Mucosa of descending colon (tissue), 3 donors: ENCODE measurements around the gene PIEZO2. TPM values are rescaled to one million over a fixed set of nuclear protein-coding genes. Genes with fewer than 3 reads are reported as not detected.

Experiments
- ATAC-seq: fragments of 200-7000 bp; cut with Tn5 transposase; one replicate; pipeline ENCODE4 v1.9.1; 2020; ENCODE audit warnings: mild to moderate bottlenecking, moderate library complexity
- DNase-seq, 3 donors: peaks; one replicate each; pipeline ENCODE4 v3.0.0-alpha.2; 2020
- H3K36me3 ChIP-seq: fragments of 200-600 bp; one replicate; pipeline ENCODE4 v1.8.0; 2021; ENCODE audit warnings: low read depth, mild to moderate bottlenecking
- H3K4me1 ChIP-seq: fragments of 200-600 bp; one replicate; pipeline ENCODE4 v1.8.0; 2021; ENCODE audit warnings: low read depth, mild to moderate bottlenecking
- H3K4me3 ChIP-seq: fragments of 200-600 bp; one replicate; pipeline ENCODE4 v1.8.0; 2021; ENCODE audit warnings: mild to moderate bottlenecking
- H3K9me3 ChIP-seq: fragments of 200-600 bp; one replicate; pipeline ENCODE4 v1.8.0; 2021; ENCODE audit warnings: mild to moderate bottlenecking
- intact Hi-C, 2 donors: fragments of 100-400 bp; cut with DNase I in 1 of 2; cut with micrococcal nuclease in 1 of 2; formaldehyde crosslinking; loops; one replicate each; pipeline versions ENCODE4 v1.11.0 to v1.11.1; 2022; cut with DNase I, micrococcal nuclease
- total RNA-seq, 3 donors: library from RNA; stranded (reverse); fragmentation: NEBNext Ultra II Directional in 2 of 3; extraction: Animal tissue kit (Norgen Biotek cat#: 25700) in 2 of 3; gene quantifications; one replicate each; pipeline versions ENCODE4 v1.2.1 to v1.2.4, GENCODE V29; 2021 to 2023
- TF ChIP-seq, protein P1 (sequence below): fragments of 200-600 bp; IDR thresholded peaks from one replicate; pipeline ENCODE4 v1.8.0; 2022; ENCODE audit warnings: antibody characterized with exemption, mild to moderate bottlenecking
- donor health status: DM: no; HTN: no; CAD: no; lungs with moderate emphysema.
- donor health status: DM: no; HTN: no; CAD: no.
- donor health status: DM: no; HTN: yes; CAD: no.

Gene PIEZO2
- total RNA-seq, 3 donors from 2014 or later = 1.0 to 18.9 (median 1.4) TPM

DNA sequence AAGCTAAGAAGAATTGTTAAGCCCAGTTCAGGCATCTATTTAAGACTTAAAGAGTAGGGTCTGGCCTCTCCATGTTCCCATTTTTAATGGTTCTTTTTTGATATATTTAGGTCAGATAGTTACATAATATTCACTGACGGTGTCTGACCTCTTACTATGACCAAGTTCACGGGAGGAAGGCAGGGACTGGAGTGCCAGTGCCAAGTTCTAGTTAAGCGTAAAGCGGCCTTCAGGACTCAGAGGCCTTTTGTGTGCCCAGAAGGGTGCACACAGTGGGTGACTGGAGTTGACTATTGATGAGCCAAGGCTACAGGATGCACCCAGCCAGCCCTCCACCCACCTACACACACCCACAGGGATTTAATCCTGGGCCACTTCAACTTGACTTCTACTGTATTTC lies 290.9 kb downstream of the PIEZO2 start:
- H3K36me3 ChIP-seq = no peaks in the 10 kb centered on the region
- intact Hi-C loops = no loop called here
- no peak for ATAC-seq
- no peaks in the 10 kb centered on the region for H3K4me1 ChIP-seq
- H3K4me3 ChIP-seq = no peak overlapping the region
- H3K9me3 ChIP-seq = no peaks in the 10 kb centered on the region
- TF ChIP-seq, protein P1, sequence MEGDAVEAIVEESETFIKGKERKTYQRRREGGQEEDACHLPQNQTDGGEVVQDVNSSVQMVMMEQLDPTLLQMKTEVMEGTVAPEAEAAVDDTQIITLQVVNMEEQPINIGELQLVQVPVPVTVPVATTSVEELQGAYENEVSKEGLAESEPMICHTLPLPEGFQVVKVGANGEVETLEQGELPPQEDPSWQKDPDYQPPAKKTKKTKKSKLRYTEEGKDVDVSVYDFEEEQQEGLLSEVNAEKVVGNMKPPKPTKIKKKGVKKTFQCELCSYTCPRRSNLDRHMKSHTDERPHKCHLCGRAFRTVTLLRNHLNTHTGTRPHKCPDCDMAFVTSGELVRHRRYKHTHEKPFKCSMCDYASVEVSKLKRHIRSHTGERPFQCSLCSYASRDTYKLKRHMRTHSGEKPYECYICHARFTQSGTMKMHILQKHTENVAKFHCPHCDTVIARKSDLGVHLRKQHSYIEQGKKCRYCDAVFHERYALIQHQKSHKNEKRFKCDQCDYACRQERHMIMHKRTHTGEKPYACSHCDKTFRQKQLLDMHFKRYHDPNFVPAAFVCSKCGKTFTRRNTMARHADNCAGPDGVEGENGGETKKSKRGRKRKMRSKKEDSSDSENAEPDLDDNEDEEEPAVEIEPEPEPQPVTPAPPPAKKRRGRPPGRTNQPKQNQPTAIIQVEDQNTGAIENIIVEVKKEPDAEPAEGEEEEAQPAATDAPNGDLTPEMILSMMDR = no peak
- DNase-seq = no peak

DNA sequence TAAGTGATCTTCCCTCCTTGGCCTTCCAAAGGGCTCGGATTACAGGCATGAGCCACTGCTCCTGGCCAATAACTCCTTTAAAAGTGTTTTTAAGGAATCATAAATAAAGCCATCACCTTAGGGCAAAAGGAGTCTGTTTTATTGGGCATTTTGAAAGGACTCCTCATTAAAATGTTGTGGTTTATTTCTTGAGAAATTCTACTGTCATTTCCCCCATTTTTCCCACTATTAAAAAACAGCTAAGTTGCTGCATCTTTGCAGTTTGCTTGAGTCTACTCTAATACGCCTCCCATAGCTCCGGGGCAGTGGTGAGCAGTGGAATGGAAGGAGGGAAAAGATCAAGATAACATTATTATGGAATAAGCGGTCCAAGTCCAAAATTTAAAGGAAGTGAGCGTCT lies 293.2 kb downstream of the PIEZO2 start:
- Histone ChIP-seq H3K9me3 (no peaks in the 10 kb centered on the region), H3K4me3 (no peak overlapping the region), H3K36me3 (no peaks in the 10 kb centered on the region), H3K4me1 (no peaks in the 10 kb centered on the region)
- TF ChIP-seq, protein P1 = no peak
- intact Hi-C loops = no loop called here
- DNase-seq (no peak), ATAC-seq (no peak)

DNA sequence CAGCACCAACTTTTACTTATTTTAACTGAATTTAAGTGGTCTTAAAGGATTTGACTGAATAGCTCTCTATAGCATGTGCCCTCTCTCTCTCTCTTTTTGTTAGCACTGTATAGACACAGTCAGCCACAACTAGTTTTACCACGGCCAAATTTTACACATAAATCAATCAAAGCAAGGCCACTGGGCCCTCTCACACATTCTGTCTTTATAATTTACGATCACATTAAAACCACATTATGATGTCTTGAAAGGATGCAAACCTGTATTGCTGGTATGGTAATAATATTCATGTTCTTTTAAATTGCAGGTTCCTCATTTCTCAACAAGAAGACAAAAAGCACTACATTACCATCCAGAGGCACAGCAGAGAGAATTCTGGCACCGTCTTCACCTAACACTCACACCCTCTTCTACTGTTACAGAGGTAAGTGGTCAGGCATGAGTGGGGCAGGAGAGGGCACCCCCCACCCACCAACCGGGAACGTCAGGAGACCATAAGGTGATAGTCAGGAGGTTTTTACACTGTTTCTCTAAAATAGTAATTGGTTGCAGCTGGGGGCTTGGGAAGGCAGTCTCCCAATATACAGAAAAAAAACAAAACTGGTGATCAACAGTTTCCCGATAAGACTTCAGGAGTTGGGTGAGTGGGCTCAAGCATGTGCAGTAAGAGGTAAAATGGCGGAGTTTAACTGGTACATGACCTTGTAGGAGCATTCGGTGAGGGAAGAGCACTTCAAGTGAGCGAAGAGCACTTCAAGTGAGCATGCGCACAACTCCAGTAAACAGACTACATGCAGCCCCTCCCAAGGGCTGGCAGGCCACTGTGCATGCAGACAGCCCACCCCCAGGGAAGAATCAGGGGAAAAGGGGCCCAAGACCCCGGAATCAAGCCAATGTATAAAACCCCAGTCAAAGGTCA lies 296.7 kb downstream of the PIEZO2 start:
- no peak for ATAC-seq
- DNase-seq = no peak
- intact Hi-C loops = loop anchor here (5.0 kb wide), 1 partner anchor 190 kb away; no protein-coding TSS in a partner anchor
- H3K9me3 ChIP-seq = no peaks in the 10 kb centered on the region
- H3K36me3 ChIP-seq = no peaks in the 10 kb centered on the region
- H3K4me3 ChIP-seq = no peak overlapping the region
- TF ChIP-seq, protein P1 = no peak
- H3K4me1 ChIP-seq = no peaks in the 10 kb centered on the region

DNA sequence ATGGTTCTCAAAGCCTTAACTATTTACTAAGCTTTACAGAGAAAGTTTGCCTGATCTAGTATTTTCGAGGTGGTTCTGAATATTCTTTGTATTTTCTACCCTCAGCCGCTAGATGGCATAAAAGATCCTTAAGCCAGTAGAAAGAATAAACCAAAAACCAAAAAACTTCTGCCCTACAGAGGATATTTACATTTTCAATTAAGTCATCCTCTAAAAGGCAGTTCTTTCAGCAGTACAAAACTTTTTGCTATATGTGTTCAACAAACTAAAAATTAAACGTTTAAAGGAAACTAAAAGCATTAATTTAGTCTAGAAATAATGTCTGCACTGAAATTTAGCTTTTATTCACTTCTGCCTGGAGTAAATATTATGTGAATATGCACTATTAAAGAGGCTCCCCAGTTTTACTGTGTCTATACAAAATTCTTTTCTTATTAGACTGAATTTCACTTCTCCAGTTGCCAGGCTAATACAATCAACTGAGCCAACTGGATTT lies 297.5 kb downstream of the PIEZO2 start:
- no peak overlapping the region for H3K4me3 ChIP-seq
- H3K4me1 ChIP-seq = no peaks in the 10 kb centered on the region
- ATAC-seq (no peak), DNase-seq (no peak)
- H3K36me3 ChIP-seq = no peaks in the 10 kb centered on the region
- intact Hi-C loops = loop anchor here (5.0 kb wide), 1 partner anchor 190 kb away; no protein-coding TSS in a partner anchor
- TF ChIP-seq, protein P1 = peak; percentile 30
- no peaks in the 10 kb centered on the region for H3K9me3 ChIP-seq

DNA sequence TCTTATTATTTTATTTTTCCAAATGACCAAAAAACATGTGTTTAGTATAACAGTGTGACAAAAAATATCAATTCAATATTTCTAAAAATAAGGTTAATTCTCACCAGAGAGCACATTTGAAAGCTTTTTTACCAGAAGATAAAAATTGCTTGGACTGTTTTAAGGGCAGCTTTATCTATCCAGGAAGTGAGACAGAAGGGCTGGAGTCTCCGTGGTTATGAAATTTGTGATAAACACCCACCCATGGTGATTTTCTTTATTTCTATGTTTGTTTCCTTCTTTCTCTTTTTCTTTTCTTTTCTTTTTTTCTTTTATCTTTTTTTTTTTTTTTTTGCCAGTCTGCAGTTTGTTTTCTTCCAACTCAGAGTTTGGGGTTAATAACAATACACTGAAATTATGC lies 298.5 kb downstream of the PIEZO2 start:
- TF ChIP-seq, protein P1 = no peak
- no peak overlapping the region for H3K4me3 ChIP-seq
- no peak for ATAC-seq
- H3K4me1 ChIP-seq = no peaks in the 10 kb centered on the region
- DNase-seq = no peak
- H3K36me3 ChIP-seq = no peaks in the 10 kb centered on the region
- intact Hi-C loops = loop anchor here (5.0 kb wide), 1 partner anchor 191 kb away; no protein-coding TSS in a partner anchor
- H3K9me3 ChIP-seq = no peaks in the 10 kb centered on the region
